C4-2B (cell line): Measurements from ENCODE around the gene NR3C2.

Experiments used
- ZFX ChIP-seq: fragments of 450-650 bp; IDR thresholded peaks from 2 replicates; pipeline ENCODE4 v1.6.1; 2017
- TF ChIP-seq, protein P1 (sequence below): fragments of 450-650 bp; conservative IDR thresholded peaks from 2 replicates; pipeline ENCODE4 v1.5.1; 2017; ENCODE audit warnings: mild to moderate bottlenecking

DNA sequence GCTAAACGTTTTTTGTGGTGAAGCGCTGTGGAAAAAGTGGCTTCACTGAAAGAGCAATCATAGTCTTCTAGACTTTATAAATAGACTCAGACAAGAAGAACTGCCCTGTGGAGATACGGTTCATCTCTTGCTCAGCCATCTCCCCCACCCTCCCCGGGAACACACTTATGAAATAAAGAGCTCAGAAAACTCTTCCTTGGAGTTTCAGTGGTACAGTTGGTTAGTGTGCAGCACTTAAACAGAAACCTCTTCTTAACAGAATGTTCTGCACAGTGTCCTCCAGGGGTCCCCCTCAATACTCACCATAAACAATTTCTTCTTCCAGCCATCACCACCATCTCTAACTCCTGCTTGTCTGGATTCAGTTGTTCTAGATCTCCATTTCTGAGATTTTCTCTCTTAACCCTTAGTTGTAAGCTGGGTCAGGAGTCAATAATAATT lies 397.3 kb downstream of the NR3C2 start:
- TF ChIP-seq, protein P1, sequence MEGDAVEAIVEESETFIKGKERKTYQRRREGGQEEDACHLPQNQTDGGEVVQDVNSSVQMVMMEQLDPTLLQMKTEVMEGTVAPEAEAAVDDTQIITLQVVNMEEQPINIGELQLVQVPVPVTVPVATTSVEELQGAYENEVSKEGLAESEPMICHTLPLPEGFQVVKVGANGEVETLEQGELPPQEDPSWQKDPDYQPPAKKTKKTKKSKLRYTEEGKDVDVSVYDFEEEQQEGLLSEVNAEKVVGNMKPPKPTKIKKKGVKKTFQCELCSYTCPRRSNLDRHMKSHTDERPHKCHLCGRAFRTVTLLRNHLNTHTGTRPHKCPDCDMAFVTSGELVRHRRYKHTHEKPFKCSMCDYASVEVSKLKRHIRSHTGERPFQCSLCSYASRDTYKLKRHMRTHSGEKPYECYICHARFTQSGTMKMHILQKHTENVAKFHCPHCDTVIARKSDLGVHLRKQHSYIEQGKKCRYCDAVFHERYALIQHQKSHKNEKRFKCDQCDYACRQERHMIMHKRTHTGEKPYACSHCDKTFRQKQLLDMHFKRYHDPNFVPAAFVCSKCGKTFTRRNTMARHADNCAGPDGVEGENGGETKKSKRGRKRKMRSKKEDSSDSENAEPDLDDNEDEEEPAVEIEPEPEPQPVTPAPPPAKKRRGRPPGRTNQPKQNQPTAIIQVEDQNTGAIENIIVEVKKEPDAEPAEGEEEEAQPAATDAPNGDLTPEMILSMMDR = no peak
- TF ChIP-seq ZFX = no peak
